Activated CD8-positive, alpha-beta memory T cell treated with anti-CD3 and anti-CD28 coated beads for 36 hours (primary cell): ENCODE data around the gene KSR2. TPM values are rescaled to one million over a fixed set of nuclear protein-coding genes. Genes with fewer than 3 reads are reported as not detected.
"Not testable (repeated sequence)": the region's sequence is repeated elsewhere in the genome, so short reads cannot be mapped to it uniquely, and the experiment has no call there.

ENCODE experiments used
- CTCF ChIA-PET: fragments of 350-600 bp; sonication (Branson Sonifier 250); formaldehyde crosslinking; loops from one replicate; lab custom pipeline; 2021; ENCODE audit warnings: antibody characterized with exemption; lab: Charles Lee
- POLR2A ChIA-PET: fragments of 350-600 bp; sonication (Branson Sonifier 250); formaldehyde crosslinking; loops from one replicate; lab custom pipeline; 2021; ENCODE audit warnings: antibody characterized with exemption; lab: Charles Lee
- total RNA-seq, 2 experiments: library from RNA; stranded (reverse); gene quantifications; one replicate each; pipeline ENCODE4 v1.2.3, GENCODE V29; 2021

The KSR2 gene
- total RNA-seq, 2 experiments from 2014 or later: 0.02 TPM; not detected in 1

DNA sequence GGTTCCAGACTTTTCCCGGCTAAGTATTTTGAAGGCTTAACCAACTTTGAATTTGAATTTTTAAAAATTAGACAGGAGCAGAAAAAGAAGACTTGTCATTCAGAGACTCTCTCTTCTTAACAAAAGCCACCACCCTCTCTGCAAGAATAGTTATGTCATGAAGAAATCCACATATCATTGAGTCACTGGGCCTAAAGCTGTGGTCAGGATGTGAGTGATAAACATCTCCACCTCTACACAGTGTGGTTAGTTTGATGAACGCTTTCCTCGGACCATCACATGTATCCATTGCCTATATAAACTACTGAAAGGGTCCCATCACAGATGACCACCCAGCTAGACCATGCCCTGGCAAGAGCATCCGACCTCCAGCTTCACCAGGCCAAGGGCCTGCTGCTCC lies 226.1 kb downstream of the KSR2 start:
- ChIA-PET CTCF (no interaction called here), POLR2A (no interaction called here)

DNA sequence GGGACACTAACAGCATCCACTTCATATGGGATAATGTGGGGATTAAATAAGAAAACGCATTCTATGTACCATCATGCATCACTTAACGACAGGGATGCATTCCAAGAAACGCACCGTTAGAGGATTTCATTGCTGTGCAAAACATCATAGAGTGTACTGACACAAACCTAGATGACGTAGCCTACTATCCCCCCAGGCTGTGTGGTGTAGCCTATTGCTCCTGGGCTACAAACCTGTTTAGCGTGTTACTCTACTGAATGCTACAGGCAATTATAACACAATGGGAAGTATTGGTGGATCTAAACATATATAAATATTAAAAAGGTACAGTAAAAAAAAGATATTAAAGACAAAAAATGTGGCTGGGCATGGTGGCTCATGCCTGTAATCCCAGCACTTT lies 230.6 kb downstream of the KSR2 start:
- POLR2A ChIA-PET: no interaction called here
- CTCF ChIA-PET: no interaction called here

DNA sequence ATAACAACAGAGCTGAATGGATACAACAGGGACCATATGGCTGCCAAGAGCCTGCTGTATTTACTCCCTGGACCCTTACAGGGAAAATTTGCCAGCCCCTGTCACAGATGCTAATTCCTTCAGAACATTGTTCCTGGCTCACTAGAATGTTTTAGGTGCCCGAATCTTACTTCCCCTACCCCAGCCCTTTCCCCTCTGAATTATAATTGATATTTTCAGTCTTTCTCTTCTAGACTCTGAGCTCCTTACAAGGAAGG lies 235.3 kb downstream of the KSR2 start:
- CTCF ChIA-PET: no interaction called here
- POLR2A ChIA-PET: no interaction called here

DNA sequence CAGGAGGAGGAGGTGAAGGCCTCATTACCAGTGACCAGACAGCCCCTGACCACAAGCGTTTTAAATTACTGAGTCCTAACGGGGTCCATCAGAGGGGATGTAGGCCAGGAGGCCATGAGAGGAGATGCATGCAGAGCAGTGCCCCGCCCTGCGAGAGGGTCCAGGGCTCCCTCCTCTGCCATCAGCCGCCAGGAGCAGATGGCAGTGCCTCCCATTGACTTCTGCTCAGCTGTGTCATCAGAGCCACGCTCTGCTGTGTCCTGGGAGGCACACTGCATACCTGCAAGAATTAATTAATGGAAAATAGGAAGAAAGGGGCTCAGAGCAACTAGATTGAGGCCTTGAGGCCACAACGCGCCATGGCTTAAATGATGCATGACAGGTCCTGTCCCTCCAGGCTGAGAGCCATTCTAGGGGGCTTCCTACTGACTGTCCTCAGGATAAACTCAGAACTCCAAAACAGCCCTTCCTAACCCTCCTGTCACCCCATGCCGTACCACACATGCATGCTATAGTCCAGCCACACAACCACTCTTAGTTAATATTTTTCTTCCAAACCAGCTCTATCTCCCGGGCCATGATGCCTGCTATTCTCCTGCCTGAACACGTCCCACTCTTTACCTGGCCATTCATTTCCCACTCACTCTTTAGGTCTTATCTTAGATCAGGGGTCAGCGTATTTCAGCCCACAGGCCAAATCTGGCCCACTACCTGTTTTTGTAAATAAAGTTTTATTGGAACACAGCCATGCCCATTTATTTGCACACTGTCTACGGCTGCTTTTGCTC lies 235.8 kb downstream of the KSR2 start:
- ChIA-PET POLR2A (no interaction called here), CTCF (no interaction called here)

DNA sequence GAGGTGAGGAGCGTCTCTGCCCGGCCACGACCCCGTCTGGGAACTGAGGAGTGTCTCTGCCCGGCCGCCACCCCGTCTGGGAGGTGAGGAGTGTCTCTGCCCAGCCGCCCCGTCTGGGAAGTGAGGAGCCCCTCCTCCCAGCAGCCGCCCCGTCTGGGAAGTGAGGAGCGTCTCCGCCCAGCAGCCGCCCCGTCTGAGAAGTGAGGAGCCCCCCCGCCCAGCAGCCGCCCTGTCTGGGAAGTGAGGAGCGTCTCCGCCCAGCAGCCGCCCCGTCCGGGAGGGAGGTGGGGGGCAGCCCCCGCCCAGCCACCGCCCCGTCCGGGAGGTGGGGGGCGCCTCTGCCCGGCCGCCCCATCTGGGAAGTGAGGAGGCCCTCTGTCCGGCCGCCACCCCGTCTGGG lies 237.7 kb downstream of the KSR2 start:
- CTCF ChIA-PET, POLR2A ChIA-PET: not testable (repeated sequence)

DNA sequence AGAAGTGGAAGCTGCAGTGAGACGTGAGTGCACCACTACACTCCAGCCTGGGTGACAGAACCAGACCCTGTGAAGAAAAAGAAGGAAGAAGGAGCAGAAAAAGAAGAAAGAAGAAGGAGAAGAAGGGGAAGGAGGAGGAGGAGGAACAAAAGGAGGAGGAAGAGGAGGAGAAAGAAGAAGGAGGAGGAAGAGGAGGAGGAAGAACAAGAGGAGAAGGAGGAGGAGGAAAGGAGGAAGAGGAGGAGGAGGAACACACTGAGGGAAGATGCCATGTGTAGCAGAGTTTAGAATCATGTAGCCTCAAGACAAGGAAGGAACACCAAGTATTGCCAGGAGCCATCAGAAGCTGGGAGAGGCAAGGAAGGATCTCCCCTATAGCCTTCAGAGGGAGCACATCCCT lies 241.5 kb downstream of the KSR2 start:
- POLR2A ChIA-PET: no interaction called here
- CTCF ChIA-PET: no interaction called here

DNA sequence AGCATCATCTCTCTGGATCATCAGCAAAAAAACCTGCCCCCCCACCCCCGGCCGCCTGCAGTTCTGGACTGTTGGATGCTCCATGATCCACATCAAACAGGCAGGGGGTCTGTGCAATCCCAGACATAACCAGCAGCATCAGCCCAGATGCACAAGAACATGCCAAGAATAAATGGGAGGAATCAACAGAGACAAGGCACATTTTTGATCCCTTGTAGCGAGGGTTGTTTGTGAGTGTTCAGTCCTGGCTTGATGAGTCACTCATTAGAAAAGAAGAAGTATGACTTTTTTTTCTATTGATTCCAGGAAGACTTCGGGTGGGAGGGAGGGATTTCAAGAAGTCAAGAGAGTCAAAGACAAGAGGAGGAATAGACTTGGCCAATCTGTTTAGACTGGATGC lies 244.2 kb downstream of the KSR2 start:
- CTCF ChIA-PET: no interaction called here
- POLR2A ChIA-PET: no interaction called here

DNA sequence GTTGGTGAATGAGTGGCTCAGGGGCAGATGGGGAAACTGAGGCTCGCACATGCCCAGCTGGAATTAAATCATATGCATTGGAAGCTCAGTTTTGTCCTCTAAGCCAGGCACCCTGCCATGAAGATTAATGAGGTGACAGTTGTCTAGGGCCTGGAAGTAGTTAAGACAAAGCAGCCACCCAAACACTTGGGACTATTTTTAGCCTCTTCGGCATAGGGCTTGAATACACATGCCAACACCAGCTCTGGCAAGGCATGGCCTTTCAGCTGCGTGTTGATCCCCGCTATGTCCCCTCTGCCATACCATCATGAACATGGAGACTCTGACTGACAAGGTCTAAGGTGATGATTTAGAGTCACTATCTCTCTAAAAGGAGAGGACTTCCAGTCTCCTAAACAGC lies 250.2 kb downstream of the KSR2 start:
- POLR2A ChIA-PET: no interaction called here
- CTCF ChIA-PET: no interaction called here

DNA sequence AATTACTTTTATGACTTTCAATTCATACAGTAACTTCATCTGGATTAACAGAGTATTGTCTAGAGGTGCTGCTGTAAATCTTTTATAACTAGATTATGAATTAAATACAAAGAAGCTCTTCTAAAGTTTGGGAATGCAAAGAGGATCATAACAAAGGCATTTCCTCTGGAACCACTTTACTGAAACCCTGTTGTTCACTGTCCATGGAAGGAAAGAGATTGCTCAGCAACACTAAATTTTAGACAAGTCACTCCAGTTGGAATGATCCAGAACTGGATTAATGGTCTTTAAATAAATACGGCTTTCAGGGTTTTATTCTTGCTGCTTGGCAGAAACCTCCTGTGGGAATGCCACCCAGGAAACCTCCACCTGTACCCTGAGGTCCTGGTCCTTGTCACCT lies 250.6 kb downstream of the KSR2 start:
- CTCF ChIA-PET: no interaction called here
- POLR2A ChIA-PET: no interaction called here

DNA sequence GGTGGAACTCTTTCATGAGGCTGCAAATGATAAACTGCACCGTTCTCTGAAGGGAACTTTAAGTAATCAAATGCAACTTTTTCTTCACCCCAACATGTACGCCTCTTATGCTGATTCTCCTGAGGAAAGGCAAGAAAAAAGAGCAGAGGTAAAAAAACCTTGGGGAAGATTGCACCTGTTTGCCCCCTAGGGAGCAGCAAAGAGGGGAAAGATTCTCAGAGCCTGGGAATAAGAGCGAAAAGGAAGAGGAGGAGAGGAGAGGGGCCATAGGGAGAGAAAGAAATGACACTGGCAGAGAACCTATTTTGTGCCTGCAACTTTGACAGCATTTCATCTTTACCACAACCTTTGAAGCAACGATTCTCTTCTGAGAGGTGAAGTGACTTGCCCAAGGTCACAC lies 254.6 kb downstream of the KSR2 start:
- ChIA-PET CTCF (no interaction called here), POLR2A (no interaction called here)

DNA sequence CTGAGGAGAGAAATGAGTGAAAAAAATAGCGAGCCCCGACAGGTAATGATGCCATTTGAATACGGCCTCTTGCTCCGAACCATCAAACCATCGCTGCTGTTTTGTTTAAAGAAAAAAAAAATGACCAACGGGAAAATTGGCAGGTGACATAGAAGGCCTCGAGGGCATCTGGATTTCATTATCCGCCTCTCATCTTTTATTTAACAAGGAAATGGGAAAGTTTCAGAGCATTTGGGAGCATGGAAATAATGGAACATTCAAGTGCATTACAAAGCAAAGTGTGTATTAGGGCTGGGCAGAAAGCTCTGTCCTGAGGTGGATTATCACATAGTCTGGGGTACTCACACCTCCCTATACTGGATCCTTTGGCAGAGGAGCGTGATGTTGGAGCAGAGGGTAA lies 258.7 kb downstream of the KSR2 start:
- ChIA-PET POLR2A (no interaction called here), CTCF (no interaction called here)

DNA sequence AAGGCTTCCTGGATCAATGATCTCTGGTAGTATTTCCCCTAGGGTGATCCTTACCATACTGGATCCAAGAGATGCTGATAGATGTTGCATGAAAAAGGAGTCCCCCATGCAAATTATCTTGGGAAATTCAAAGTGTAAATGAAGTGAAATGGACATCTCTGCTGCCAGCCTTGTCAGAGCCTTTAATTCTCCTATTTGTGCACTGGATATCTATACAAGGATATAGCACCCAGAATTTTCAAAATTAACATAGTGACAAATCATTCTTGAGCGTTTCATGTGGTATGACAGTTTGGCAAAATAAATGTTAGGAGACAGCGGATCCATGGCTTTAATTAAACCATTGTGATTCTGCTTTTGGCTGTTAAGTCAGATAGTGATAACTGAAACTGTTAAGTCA lies 260.9 kb downstream of the KSR2 start:
- POLR2A ChIA-PET: no interaction called here
- CTCF ChIA-PET: no interaction called here

DNA sequence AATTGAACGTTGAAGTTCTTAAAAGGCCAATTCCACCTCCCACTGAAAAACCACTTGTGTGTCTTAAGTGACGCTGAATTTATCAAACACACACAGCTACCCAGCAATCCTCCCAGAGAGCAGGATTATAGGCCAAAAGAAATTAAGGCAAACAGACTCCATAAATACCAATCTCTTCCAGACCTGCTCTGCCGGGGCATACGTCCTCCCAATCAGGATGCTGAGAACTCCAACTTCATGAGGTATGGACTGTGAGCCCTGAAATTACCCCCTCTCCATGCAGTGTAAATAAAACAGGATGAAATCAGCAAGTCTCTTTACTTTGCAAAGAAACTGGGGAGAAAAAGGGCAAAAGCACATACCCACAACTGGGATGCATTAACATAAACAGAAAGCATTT lies 265.2 kb downstream of the KSR2 start:
- CTCF ChIA-PET: no interaction called here

DNA sequence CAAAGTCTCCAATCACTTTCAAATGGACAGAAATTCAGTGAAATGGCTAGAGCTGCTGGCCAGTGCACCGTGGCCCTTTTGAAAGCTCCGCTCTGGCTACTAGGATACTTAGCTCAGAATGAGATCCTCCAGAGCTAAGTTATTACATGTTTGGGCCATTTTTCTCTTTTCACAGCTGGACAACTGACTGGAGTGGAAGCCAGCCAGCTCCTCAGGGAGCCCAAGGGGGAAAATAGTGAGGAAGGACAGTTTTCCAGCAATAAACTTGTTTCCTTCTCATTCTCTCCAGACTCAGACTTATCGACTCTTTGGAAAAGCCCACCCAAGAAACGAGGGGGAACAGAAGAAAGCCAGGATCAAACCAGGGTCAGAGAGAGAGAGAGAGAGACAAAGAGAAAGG lies 266.0 kb downstream of the KSR2 start:
- ChIA-PET CTCF (no interaction called here), POLR2A (no interaction called here)

More for the DNA sequence above, 265.2 kb downstream of the KSR2 start:
- POLR2A ChIA-PET: no interaction called here

DNA sequence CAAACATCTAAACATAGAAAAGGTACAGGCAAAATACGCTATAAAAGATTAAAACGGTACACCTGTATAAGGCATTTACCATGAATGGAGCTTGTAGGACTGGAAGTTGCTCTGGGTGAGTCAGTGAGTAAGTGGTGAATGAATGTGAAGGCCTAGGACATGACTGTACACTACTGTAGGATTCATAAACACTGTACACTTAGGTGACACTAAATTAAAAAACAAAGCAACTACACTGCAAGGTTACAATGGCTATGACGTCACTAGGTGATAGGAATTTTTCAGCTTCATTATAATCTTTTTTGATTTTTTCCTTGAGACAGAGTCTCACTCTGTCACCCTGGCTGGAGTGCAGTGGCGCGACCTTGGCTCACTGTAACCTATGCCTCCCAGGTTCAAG lies 269.2 kb downstream of the KSR2 start:
- ChIA-PET POLR2A (no interaction called here), CTCF (no interaction called here)

DNA sequence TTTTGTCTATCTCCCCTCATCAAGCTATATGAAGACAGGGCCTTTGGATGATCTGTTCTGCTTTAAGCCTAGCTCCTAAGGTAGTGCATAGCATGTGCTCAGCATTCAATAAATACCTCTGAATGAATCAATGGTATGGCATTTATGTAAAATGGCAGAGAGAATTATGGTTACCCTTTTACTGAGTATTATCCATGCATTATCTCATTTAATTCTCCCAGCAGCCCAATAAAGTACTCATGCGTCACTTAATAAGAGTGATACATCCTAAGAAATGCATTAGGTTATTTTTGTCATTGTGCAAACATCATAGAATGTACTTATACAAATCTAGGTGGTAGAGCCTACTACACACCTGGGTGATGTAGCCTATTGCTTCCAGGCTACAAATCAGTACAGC lies 269.7 kb downstream of the KSR2 start:
- POLR2A ChIA-PET: no interaction called here
- CTCF ChIA-PET: no interaction called here

DNA sequence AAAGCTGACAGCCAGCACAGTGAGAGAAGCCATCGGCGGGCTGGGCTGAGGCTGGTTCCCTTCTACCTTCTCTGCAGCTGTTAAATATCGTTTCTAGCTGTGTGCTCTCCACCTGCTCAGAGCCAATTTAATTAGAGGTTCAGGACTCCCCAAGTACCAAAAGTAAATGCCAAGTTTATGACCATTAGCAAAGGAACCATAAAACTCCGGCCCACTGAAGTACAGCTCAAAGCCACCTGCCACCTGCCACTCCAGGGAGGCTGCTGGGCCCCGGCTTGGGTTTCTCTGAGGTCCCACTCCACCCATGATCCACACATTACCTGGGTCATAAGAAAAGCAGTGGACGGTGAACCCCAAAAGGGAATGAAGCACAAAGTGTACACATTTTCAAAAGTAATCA lies 272.8 kb downstream of the KSR2 start:
- POLR2A ChIA-PET: no interaction called here
- CTCF ChIA-PET: no interaction called here

DNA sequence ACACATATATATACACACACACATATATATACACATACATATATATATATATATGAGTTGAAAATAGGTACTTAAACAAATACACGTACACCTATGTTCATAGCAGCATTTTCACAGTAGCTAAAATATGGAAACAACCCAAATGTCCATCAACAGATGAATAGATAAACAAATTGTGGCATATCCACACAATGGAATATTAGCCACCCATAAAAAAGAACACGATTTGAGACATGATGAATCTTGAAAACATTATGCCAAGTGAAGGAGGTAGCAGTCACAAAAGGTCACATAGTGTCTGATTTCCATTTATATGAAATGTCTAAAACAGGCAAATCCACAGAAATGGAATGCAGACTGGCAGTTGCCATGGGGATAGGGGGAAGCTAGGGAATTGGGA lies 276.3 kb downstream of the KSR2 start:
- ChIA-PET POLR2A (no interaction called here), CTCF (no interaction called here)

DNA sequence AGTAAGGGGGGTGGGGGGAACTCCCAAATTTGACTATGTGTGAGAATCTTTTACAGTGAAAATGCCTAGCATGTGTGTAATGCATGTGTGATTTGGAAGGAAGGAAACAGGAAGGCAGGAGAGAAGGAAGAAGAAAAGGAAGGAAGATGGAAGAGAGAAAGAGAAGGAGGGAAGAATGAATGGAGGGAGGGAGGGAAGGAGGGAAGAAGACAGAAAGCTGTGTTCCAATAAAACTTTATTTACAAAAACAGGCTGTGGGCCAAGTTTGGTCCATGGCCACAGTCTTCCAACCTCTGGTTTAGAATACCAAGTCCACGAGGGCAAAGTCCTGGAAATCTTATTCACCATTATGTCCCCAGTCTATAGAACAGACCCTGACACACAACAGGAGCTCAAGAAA lies 278.9 kb downstream of the KSR2 start:
- CTCF ChIA-PET: no interaction called here
- POLR2A ChIA-PET: no interaction called here

DNA sequence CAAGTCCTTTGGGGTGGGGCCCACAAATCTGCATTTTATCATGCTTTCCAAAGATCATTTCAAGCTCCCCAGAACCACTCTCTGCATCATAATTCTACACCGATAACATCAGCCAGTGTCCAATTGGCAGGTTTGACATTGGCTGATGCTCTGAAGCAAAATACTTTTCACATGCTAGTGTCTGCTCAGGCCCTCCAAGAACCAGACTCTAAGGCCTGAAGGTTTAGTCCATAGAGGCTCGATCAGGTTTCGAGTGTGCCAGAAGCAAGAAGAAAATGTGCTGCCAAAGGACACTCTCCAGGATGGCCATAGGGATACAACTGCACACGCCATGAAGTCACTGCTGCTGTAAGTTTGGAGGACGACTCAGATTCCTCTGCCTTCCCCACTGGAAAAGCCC lies 280.3 kb downstream of the KSR2 start:
- POLR2A ChIA-PET: no interaction called here
- CTCF ChIA-PET: no interaction called here

DNA sequence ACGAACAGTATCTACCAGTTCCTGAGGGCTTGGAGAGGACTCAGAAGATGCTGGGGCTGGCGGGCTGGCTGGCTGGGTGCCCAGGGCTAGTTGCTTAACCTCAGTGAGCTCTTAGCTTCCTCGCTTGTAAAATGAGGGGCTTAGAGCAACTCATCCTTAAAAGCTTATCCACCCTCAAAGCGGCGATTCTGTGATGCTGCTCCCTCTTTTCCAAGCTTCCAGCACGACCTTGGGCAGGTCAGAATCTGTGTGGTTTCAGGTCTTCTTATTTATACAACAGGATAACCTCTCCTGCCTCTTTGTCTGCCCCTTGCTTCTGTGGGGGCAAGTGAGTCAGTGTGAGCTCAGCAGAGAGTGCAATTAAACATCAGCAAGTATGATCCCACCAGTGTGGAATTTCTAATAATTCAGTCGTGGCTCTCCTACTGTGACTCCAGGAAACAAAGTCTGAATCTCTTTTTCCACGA lies 281.8 kb downstream of the KSR2 start:
- ChIA-PET POLR2A (no interaction called here), CTCF (interaction anchor here (0.6 kb wide), 1 partner anchor 175 kb away, joined by 4 read pairs; no protein-coding TSS in a partner anchor)

DNA sequence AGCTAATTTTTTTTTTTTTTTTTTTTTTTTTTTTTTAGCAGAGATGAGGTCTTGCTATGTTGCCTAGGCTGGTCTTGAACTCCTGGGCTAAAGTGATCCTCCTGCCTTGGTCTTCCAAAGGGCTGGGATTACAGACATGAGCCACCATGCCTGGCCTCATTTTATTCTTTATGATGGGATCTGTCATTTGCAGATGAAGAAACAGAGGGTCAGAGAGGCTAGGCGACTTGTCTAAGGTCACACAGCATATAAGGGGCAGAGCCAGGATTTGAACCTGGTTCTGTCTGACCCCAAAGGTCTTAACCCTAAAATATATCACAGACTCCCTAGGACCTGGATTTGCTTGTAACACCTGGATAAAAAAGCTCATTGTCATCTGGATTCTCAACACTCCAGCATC lies 282.6 kb downstream of the KSR2 start:
- ChIA-PET POLR2A (no interaction called here), CTCF (no interaction called here)
